ENCODE measurements around the gene PCED1B. TPM values are rescaled to one million over a fixed set of nuclear protein-coding genes. Genes with fewer than 3 reads are reported as not detected.

PCED1B gene
- total RNA-seq, 2 experiments from 2014 or later = 117 to 119 TPM

DNA sequence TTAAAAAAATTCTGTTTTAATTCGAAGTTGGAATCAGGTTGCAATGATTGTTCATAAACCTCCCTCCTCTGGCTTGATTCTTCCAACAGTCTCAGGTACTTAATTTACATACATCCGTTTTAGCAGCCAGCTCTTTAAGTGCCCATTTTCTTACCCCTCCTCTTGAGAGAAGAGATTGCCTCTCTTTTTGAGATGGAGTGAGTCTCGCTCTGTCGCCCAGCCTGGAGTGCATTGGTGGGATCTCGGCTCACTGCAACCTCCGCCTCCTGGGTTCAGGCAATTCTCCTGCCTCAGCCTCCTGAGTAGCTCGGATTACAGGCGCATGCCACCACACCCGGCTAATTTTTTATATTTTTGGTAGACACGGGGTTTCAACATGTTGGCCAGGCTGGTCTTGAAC, 146.8 kb downstream of the PCED1B start:
- no peaks in the 10 kb centered on the region for H3K9me3 Mint-ChIP-seq
- DNase-seq (no peak), ATAC-seq (no peak)
- H3K27ac Mint-ChIP-seq = peak overlapping the region; percentile 88
- ChIA-PET POLR2A (interaction anchor here (1.0 to 7.3 kb wide), 6 partner anchors 9 to 147 kb away, joined by 3 to 89 read pairs (median 4); partner anchors contain the start of genes AMIGO2 and PCED1B), CTCF (interaction anchor here (1.2 to 4.0 kb wide), 4 partner anchors 8 to 194 kb away, joined by 4 to 17 read pairs (median 12); no protein-coding TSS in a partner anchor)
- H3K4me1 Mint-ChIP-seq (ENCODE audit: low read depth) = peaks cover 82% of the 10 kb centered on the region
- intact Hi-C loops (cut with micrococcal nuclease) = no loop called here
- peak overlapping the region; percentile 74 for H3K4me3 Mint-ChIP-seq
- TF ChIP-seq, protein P1, sequence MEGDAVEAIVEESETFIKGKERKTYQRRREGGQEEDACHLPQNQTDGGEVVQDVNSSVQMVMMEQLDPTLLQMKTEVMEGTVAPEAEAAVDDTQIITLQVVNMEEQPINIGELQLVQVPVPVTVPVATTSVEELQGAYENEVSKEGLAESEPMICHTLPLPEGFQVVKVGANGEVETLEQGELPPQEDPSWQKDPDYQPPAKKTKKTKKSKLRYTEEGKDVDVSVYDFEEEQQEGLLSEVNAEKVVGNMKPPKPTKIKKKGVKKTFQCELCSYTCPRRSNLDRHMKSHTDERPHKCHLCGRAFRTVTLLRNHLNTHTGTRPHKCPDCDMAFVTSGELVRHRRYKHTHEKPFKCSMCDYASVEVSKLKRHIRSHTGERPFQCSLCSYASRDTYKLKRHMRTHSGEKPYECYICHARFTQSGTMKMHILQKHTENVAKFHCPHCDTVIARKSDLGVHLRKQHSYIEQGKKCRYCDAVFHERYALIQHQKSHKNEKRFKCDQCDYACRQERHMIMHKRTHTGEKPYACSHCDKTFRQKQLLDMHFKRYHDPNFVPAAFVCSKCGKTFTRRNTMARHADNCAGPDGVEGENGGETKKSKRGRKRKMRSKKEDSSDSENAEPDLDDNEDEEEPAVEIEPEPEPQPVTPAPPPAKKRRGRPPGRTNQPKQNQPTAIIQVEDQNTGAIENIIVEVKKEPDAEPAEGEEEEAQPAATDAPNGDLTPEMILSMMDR (IDR thresholded peaks at IDR 0.05) = no peak
- H3K36me3 Mint-ChIP-seq (ENCODE audit: low read depth) = peaks cover 89% of the 10 kb centered on the region
- no peaks in the 10 kb centered on the region for H3K27me3 Mint-ChIP-seq

DNA sequence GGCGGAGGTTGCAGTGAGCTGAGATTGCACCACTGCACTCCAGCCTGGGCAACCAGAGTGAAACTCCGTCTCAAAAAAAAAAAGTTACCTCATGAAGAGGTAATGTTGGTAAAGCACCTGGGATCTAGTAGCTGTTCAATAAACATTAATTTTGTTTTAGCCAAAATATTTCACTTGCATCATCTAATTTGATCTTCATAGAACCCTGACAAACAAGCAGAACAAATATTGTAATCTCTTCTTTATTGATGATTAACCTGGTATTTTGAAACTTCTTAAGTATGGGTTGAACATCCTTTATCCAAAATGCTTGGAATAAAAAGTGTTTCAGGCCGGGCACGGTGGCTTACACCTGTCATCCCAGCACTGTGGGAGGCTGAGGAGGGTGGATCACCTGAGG, 149.4 kb downstream of the PCED1B start:
- peak overlapping the region; percentile 76 for H3K27ac Mint-ChIP-seq
- intact Hi-C loops (cut with micrococcal nuclease) = no loop called here
- peaks cover 6% of the 10 kb centered on the region for H3K9me3 Mint-ChIP-seq
- POLR2A ChIA-PET = interaction anchor here (0.5 to 7.3 kb wide), 4 partner anchors 10 to 171 kb away, joined by 3 to 89 read pairs (median 6); no protein-coding TSS in a partner anchor
- H3K4me1 Mint-ChIP-seq (ENCODE audit: low read depth) = peaks cover 76% of the 10 kb centered on the region
- no peaks in the 10 kb centered on the region for H3K27me3 Mint-ChIP-seq
- DNase-seq (no peak), ATAC-seq (no peak)
- CTCF ChIA-PET = interaction anchor here (0.8 to 0.9 kb wide), 2 partner anchors 12 to 295 kb away, joined by 3 read pairs; no protein-coding TSS in a partner anchor
- H3K36me3 Mint-ChIP-seq (ENCODE audit: low read depth) = peaks cover 89% of the 10 kb centered on the region
- no peak overlapping the region for H3K4me3 Mint-ChIP-seq
- TF ChIP-seq, protein P1 (IDR thresholded peaks at IDR 0.05) = no peak

DNA sequence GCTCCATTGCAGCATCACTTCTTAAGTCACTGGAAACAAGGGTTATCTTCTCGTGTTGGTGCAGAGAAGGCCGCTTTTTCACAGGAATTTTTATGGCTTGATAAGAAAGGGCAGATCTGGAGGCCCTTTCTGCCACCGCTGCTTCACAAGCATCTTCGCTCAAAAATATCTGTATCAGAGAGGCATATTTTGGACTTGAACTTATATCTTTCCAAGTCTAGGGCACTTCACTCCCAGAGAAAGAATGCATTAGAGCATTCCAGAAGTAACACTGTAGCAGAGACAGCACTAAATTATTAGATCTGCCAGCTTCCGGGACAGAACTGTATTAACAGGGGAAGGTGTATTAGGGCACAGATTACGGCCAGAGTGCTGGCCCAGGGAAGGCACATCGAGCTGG, 152.0 kb downstream of the PCED1B start:
- DNase-seq (no peak), ATAC-seq (no peak)
- Mint-ChIP-seq H3K4me3 (no peak overlapping the region), H3K9me3 (peaks cover 12% of the 10 kb centered on the region), H3K36me3 (ENCODE audit: low read depth) (peaks cover 88% of the 10 kb centered on the region), H3K27me3 (no peaks in the 10 kb centered on the region), H3K27ac (peak overlapping the region; percentile 27), H3K4me1 (ENCODE audit: low read depth) (peaks cover 66% of the 10 kb centered on the region)
- POLR2A ChIA-PET = interaction anchor here (1.0 to 2.2 kb wide), 2 partner anchors 21 to 160 kb away, joined by 3 to 7 read pairs; no protein-coding TSS in a partner anchor
- CTCF ChIA-PET = interaction anchor here (0.7 kb wide), 1 partner anchor 44 kb away, joined by 5 read pairs; no protein-coding TSS in a partner anchor
- TF ChIP-seq, protein P1 (IDR thresholded peaks at IDR 0.05) = no peak
- intact Hi-C loops (cut with micrococcal nuclease) = no loop called here

GRCh38 chr12:47234576-47235141, 155.2 kb downstream of the PCED1B start:
- Mint-ChIP-seq H3K27me3 (no peaks in the 10 kb centered on the region), H3K27ac (no peak overlapping the region), H3K9me3 (peaks cover 15% of the 10 kb centered on the region), H3K4me3 (no peak overlapping the region), H3K4me1 (ENCODE audit: low read depth) (peaks cover 65% of the 10 kb centered on the region), H3K36me3 (ENCODE audit: low read depth) (peaks cover 80% of the 10 kb centered on the region)
- POLR2A ChIA-PET = interaction anchor here (0.7 to 2.4 kb wide), 3 partner anchors 8 to 155 kb away, joined by 3 to 11 read pairs (median 4); partner anchors contain the start of genes AMIGO2 and PCED1B
- ATAC-seq = no peak
- intact Hi-C loops (cut with micrococcal nuclease) = no loop called here
- CTCF ChIA-PET = interaction anchor here (1.1 to 1.4 kb wide), 2 partner anchors 18 to 23 kb away, joined by 3 read pairs; no protein-coding TSS in a partner anchor
- no peak for DNase-seq
- TF ChIP-seq, protein P1 (IDR thresholded peaks at IDR 0.05) = no peak
